ENCODE measurements around the gene SECTM1. TPM values are rescaled to one million over a fixed set of nuclear protein-coding genes. Genes with fewer than 3 reads are reported as not detected.
"Not testable (repeated sequence)": the region's sequence is repeated elsewhere in the genome, so short reads cannot be mapped to it uniquely, and the experiment has no call there.

SECTM1 gene
- 5.9 and 7.9 TPM in 2 replicates for total RNA-seq (2012; rRNA removed)

GRCh38 chr17:82333279-82334171 lies at the start of gene SECTM1:
Gene SECTM1, minus strand, starts transcription at chr17:82333766. Its CDS starts 6,526 bp downstream, at chr17:82327240.
- Histone ChIP-seq H3K9me3 (replicated peaks; ENCODE audit: low read length) (no peaks in the 10 kb centered on the region), H3K4me3 (ENCODE audit: low read length) (peak within 1 kb of the TSS; percentile 71), H3K4me2 (ENCODE audit: low read length) (peak within 1 kb of the TSS; percentile 96), H3K9ac (ENCODE audit: low read depth, low read length) (peak within 1 kb of the TSS; percentile 66), H3K4me1 (ENCODE audit: control insufficient read depth, insufficient read depth, low read length) (peaks cover 43% of the 10 kb centered on the region), H3K27me3 (ENCODE audit: control insufficient read depth, insufficient read depth, low read length) (peaks cover 2% of the 10 kb centered on the region), H3K36me3 (ENCODE audit: insufficient read depth, low read length) (no peaks in the 10 kb centered on the region)

GRCh38 chr17:82382933-82383255 lies 49.3 kb upstream of the SECTM1 start:
- Histone ChIP-seq H3K36me3 (ENCODE audit: insufficient read depth, low read length) (no peaks in the 10 kb centered on the region), H3K27me3 (ENCODE audit: control insufficient read depth, insufficient read depth, low read length) (peaks cover 79% of the 10 kb centered on the region), H3K9ac (ENCODE audit: low read depth, low read length) (no peak overlapping the region), H3K4me1 (ENCODE audit: control insufficient read depth, insufficient read depth, low read length) (peaks cover 20% of the 10 kb centered on the region), H3K4me2 (ENCODE audit: low read length) (no peak overlapping the region), H3K4me3 (ENCODE audit: low read length) (no peak overlapping the region), H3K9me3 (replicated peaks; ENCODE audit: low read length) (no peaks in the 10 kb centered on the region)

GRCh38 chr17:82382220-82382932 lies 48.8 kb upstream of the SECTM1 start:
- H3K4me2 ChIP-seq (ENCODE audit: low read length); H3K9me3 ChIP-seq (replicated peaks; ENCODE audit: low read length); H3K36me3 ChIP-seq (ENCODE audit: insufficient read depth, low read length); H3K4me3 ChIP-seq (ENCODE audit: low read length); H3K9ac ChIP-seq (ENCODE audit: low read depth, low read length): not testable (repeated sequence)
- H3K27me3 ChIP-seq (ENCODE audit: control insufficient read depth, insufficient read depth, low read length) = peaks cover 76% of the 10 kb centered on the region
- H3K4me1 ChIP-seq (ENCODE audit: control insufficient read depth, insufficient read depth, low read length) = peaks cover 20% of the 10 kb centered on the region

- not testable (repeated sequence) for H3K36me3 ChIP-seq (ENCODE audit: insufficient read depth, low read length); H3K9ac ChIP-seq (ENCODE audit: low read depth, low read length); H3K9me3 ChIP-seq (replicated peaks; ENCODE audit: low read length)
- Histone ChIP-seq H3K4me2 (ENCODE audit: low read length) (peak overlapping the region; percentile 66), H3K4me3 (ENCODE audit: low read length) (peak overlapping the region; percentile 49), H3K27me3 (ENCODE audit: control insufficient read depth, insufficient read depth, low read length) (peaks cover 69% of the 10 kb centered on the region), H3K4me1 (ENCODE audit: control insufficient read depth, insufficient read depth, low read length) (peaks cover 20% of the 10 kb centered on the region)
Observed at GRCh38 chr17:82381703-82382009, 48.1 kb upstream of the SECTM1 start.

- Histone ChIP-seq H3K9me3 (replicated peaks; ENCODE audit: low read length) (no peaks in the 10 kb centered on the region), H3K4me3 (ENCODE audit: low read length) (peak overlapping the region; percentile 49), H3K36me3 (ENCODE audit: insufficient read depth, low read length) (no peaks in the 10 kb centered on the region), H3K27me3 (ENCODE audit: control insufficient read depth, insufficient read depth, low read length) (peaks cover 63% of the 10 kb centered on the region), H3K4me2 (ENCODE audit: low read length) (peak overlapping the region; percentile 66), H3K9ac (ENCODE audit: low read depth, low read length) (no peak overlapping the region), H3K4me1 (ENCODE audit: control insufficient read depth, insufficient read depth, low read length) (peaks cover 20% of the 10 kb centered on the region)
Observed at GRCh38 chr17:82380860-82381702, 47.5 kb upstream of the SECTM1 start.

- no peak overlapping the region for H3K4me2 ChIP-seq (ENCODE audit: low read length)
- H3K27me3 ChIP-seq (ENCODE audit: control insufficient read depth, insufficient read depth, low read length) = peaks cover 40% of the 10 kb centered on the region
- no peak overlapping the region for H3K4me3 ChIP-seq (ENCODE audit: low read length)
- no peaks in the 10 kb centered on the region for H3K9me3 ChIP-seq (replicated peaks; ENCODE audit: low read length)
- H3K4me1 ChIP-seq (ENCODE audit: control insufficient read depth, insufficient read depth, low read length) = peaks cover 10% of the 10 kb centered on the region
- no peak overlapping the region for H3K9ac ChIP-seq (ENCODE audit: low read depth, low read length)
- H3K36me3 ChIP-seq (ENCODE audit: insufficient read depth, low read length) = no peaks in the 10 kb centered on the region
Observed at GRCh38 chr17:82378741-82379021, 45.1 kb upstream of the SECTM1 start.

GRCh38 chr17:82377924-82378740 lies 44.6 kb upstream of the SECTM1 start:
- Histone ChIP-seq H3K9ac (ENCODE audit: low read depth, low read length) (no peak overlapping the region), H3K27me3 (ENCODE audit: control insufficient read depth, insufficient read depth, low read length) (peaks cover 36% of the 10 kb centered on the region), H3K4me1 (ENCODE audit: control insufficient read depth, insufficient read depth, low read length) (peaks cover 10% of the 10 kb centered on the region), H3K4me3 (ENCODE audit: low read length) (no peak overlapping the region), H3K9me3 (replicated peaks; ENCODE audit: low read length) (no peaks in the 10 kb centered on the region), H3K36me3 (ENCODE audit: insufficient read depth, low read length) (no peaks in the 10 kb centered on the region), H3K4me2 (ENCODE audit: low read length) (no peak overlapping the region)

GRCh38 chr17:82377294-82377693 lies 43.7 kb upstream of the SECTM1 start:
- H3K27me3 ChIP-seq (ENCODE audit: control insufficient read depth, insufficient read depth, low read length) = peaks cover 43% of the 10 kb centered on the region
- not testable (repeated sequence) for H3K36me3 ChIP-seq (ENCODE audit: insufficient read depth, low read length); H3K9me3 ChIP-seq (replicated peaks; ENCODE audit: low read length); H3K9ac ChIP-seq (ENCODE audit: low read depth, low read length); H3K4me3 ChIP-seq (ENCODE audit: low read length); H3K4me2 ChIP-seq (ENCODE audit: low read length)
- H3K4me1 ChIP-seq (ENCODE audit: control insufficient read depth, insufficient read depth, low read length) = peaks cover 16% of the 10 kb centered on the region

GRCh38 chr17:82376042-82376730 lies 42.6 kb upstream of the SECTM1 start:
- Histone ChIP-seq H3K27me3 (ENCODE audit: control insufficient read depth, insufficient read depth, low read length) (peaks cover 47% of the 10 kb centered on the region), H3K9me3 (replicated peaks; ENCODE audit: low read length) (no peaks in the 10 kb centered on the region), H3K4me3 (ENCODE audit: low read length) (no peak overlapping the region)

GRCh38 chr17:82375359-82376041 lies 41.9 kb upstream of the SECTM1 start:
- H3K4me2 ChIP-seq (ENCODE audit: low read length) = no peak overlapping the region
- peaks cover 22% of the 10 kb centered on the region for H3K4me1 ChIP-seq (ENCODE audit: control insufficient read depth, insufficient read depth, low read length)
- H3K27me3 ChIP-seq (ENCODE audit: control insufficient read depth, insufficient read depth, low read length) = peaks cover 47% of the 10 kb centered on the region
- no peaks in the 10 kb centered on the region for H3K9me3 ChIP-seq (replicated peaks; ENCODE audit: low read length)
- H3K4me3 ChIP-seq (ENCODE audit: low read length) = no peak overlapping the region
- no peak overlapping the region for H3K9ac ChIP-seq (ENCODE audit: low read depth, low read length)
- H3K36me3 ChIP-seq (ENCODE audit: insufficient read depth, low read length) = no peaks in the 10 kb centered on the region

More at GRCh38 chr17:82376042-82376730, 42.6 kb upstream of the SECTM1 start:
- H3K36me3 ChIP-seq (ENCODE audit: insufficient read depth, low read length) = no peaks in the 10 kb centered on the region
- H3K4me1 ChIP-seq (ENCODE audit: control insufficient read depth, insufficient read depth, low read length) = peaks cover 20% of the 10 kb centered on the region
- H3K9ac ChIP-seq (ENCODE audit: low read depth, low read length) = no peak overlapping the region
- H3K4me2 ChIP-seq (ENCODE audit: low read length) = no peak overlapping the region

Data from skeletal muscle satellite cell (primary cell).